Astrocyte (in vitro differentiated cells and primary cell): ENCODE measurements around the gene LRRTM3.

Experiments
- CTCF ChIP-seq: IDR thresholded peaks from 2 replicates; pipeline ENCODE4 v1.5.1; 2011; ENCODE audit warnings: low read depth, mild to moderate bottlenecking, inconsistent platforms, low read length, moderate library complexity; ENCODE audit not compliant: insufficient read depth
- EZH2 ChIP-seq: IDR thresholded peaks from 2 replicates; pipeline ENCODE4 v1.6.1; 2012; ENCODE audit warnings: mild to moderate bottlenecking, low read length, inconsistent platforms; ENCODE audit not compliant: insufficient read depth

- TF ChIP-seq CTCF (no peak), EZH2 (no peak)
Observed at GRCh38 chr10:66982792-66983474, 57.1 kb downstream of the LRRTM3 start.
